Stimulated activated CD8-positive, alpha-beta memory T cell treated with anti-CD3 and anti-CD28 coated beads, Interleukin-7, amount 100 ng/mL, for 24 hours (primary cell): ENCODE measurements around the gene FAM180A.
"Not testable (repeated sequence)": the region's sequence is repeated elsewhere in the genome, so short reads cannot be mapped to it uniquely, and the experiment has no call there.

ENCODE experiments used
- DNase-seq: peaks from one replicate; pipeline ENCODE4 v3.0.0-alpha.2; 2020; ENCODE audit warnings: low read depth

Gene FAM180A

DNA sequence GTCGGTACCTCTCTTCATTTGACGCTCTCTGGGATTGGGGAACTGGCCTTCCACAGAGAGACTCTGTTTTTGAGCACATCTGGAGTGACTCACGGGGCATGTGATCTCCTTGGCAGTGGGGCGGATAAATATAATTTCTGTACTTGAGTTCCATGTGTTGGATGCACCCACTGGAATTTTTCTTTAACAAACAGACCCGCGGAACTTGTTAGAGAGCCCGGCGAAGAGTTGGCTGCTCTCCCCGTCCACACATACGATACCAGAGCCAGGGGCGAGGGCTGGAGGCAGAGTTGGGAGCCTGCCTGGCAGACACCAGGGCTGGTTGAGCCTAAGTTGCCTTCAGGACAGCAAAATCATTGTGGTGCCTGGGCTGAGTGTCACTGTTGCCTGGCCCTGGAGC lies at the start of gene FAM180A:
TSS of gene FAM180A (minus strand) at position 44 of the 400 bp plus-strand sequence. CDS start 233 bp downstream, outside the sequence.
- no peak for DNase-seq

DNA sequence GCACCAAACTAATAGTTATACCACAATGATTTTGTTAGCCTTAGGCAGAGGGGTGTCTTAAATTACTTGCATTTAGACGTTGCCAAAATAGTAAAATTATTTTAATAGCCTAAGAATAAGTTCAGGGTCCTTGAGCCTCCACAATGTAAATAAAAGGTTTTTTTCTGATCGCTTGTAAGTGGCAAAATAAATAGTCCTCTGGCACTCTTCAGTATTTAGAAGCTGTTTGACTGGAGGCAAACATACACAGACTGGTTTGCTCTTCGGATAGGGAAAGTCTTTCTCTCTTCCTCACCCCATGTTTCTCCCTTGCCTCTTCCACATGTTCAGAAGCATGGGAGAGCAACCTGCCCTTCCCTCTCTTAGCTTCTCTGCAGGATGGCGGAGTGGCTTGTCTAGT lies 49.5 kb upstream of the FAM180A start:
- no peak for DNase-seq

DNA sequence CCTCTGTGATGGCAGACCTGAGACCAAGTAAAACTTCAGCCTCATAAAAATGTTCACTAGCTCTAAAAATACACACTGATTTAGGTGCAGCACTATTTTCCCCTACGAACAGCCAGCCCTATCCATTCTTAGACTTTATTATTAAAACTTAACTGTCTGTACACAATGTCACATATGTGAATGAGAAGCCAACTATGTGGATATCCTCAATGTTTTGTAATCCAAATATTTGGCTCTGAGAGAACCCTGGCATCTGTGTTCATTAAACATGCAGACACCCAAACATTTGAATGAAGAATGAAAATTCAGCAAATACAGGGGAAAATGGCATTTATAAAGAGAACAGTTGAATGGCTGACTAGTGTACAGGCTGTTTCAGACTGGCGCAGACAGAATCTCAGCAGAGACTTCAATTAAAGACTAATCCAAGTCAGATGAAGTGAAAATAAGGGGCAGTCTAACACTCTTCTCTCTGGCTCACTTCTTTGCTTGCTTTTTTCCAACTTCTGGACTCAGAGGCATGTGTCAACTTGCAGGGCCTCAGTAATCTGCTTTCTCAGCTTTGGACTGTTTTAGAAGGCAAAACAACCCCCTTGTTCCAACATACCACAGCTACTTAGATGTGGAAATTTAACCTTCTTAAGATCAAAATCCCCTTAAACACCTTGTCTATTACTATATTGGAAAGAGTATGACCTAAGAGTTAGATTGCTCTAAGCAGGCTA lies 47.4 kb upstream of the FAM180A start:
- no peak for DNase-seq

- DNase-seq = no peak
These were observed 45.2 kb upstream of the FAM180A start for GRCh38 chr7:135793841-135794240.

DNA sequence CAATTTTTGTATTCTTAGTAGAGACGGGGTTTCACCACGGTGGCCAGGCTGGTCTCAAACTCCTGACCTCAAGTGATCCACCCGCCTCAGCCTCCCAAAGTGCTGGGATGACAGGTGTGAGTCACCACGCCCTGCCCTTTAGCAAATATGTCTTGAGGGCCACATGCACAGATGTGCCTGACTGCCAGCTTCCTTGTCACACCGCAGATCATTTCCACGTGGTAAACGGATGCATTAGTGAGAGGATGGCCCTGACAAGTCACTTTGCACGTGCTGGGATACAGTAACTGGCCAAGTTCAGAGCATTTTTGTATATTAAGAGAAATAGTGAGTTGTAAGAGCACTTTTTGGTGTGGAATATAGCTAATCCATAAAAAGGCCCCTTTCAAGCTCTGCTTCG lies 44.3 kb upstream of the FAM180A start:
- no peak for DNase-seq

DNA sequence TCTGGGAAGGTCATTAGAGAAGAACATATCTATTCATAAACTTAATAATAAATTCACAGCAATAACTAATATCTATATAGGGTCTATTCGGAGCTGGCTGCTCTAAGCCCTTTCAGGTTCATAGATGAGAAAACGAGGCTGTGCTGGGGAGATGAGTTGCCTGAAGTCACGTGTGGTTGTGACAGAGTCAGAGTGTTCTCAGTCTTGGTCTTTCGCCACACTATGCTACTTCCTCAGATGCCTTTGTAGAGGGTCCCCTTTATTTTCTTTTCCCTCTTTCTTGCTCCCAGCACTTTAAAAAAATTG lies 43.7 kb upstream of the FAM180A start:
- no peak for DNase-seq

DNA sequence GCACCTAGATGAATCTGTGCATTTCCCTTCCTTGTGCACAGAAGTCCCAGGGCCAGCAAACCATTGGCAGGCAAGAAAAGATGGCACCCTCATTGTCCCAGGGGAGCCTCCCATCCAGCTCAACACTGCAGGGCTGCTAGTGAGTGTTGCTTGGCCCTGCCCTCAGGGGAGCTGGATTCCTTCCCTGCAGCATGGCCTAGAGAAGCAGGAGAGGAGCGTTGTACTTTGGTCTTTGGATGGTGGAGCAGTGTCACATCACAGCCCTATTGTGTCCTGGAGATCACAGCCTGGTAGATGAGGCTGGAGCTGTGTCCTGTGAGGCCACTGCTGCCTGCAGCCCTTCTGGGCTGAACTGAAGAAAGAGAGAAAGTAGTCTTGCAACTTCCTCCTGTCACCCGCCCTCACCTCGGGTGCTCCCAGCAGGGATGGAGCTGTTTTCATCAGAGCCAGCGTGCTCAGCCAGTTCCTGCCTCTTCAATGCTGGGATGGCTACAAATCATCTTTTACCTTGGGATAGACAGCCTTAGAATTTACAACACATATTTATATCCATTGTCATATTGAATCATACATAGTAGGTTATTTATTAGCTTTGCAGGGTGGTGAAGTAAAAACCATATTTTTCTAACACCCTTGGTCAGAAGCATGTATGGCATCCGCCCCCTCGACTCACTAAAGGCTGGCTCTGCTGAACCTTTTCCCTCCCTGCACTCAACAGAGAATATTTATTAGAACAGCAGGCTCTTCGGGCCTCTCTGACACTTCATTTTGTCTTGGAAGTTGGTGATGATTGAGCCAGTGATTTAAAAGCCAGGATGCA lies 43.1 kb upstream of the FAM180A start:
- DNase-seq = no peak

- no peak for DNase-seq
These were observed 41.9 kb upstream of the FAM180A start for GRCh38 chr7:135790371-135790977.

DNA sequence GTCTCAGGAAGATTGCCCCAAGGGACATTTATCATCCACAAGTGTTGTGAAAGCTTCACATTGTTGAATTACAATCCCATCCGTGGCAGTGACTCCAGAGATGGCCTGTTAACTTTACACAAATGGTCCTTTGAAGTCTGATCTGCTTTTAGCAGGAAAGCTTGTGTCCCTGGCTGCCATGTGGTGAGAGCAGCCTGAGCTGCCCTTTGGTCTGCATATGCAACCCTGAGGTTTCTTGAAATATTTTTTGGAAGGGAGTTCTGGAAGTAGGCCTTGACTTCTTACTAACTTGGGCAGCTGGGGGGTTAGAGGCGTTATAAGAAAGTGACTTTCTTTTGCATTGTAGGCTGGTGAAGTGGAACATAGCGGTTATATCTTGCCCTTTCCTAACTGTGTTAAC lies 41.3 kb upstream of the FAM180A start:
- DNase-seq = no peak

DNA sequence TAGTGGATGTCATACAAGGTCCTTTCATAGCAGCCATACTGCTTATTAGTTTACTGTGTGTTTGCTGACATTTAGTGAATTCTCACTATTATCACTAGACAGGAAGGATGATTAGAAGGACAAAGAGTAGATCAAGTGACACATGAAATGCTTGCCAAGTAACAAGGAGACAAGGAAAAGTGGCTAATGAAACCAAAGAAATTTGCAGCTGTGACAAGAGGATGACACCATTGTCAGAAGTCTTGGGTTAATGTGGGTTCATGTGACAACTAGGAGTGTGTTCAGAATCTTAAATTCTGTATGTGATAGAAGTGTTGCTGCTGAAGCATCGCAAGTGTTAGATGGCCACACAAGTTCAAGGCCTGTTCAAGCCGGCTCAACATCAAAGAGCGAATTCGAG lies 40.8 kb upstream of the FAM180A start:
- no peak for DNase-seq

DNA sequence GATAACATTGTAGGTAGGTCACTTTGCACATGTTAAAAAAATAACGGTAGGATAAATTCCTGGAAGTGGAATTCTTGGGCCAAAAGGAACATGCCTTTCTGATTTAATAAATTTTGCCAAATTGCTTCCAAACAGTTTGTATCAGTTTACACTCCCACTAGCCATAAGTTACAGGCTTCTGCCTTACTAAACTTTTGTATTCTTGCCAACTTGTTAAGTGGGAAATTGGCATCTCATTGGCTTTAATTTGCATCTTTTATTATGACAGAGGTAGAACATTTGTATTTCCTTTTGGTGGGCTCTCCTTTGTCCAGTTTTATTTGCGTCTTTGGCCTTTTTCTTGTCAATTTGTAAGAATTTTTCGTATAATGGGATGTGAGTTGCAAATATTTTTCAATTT lies 38.3 kb upstream of the FAM180A start:
- no peak for DNase-seq

DNA sequence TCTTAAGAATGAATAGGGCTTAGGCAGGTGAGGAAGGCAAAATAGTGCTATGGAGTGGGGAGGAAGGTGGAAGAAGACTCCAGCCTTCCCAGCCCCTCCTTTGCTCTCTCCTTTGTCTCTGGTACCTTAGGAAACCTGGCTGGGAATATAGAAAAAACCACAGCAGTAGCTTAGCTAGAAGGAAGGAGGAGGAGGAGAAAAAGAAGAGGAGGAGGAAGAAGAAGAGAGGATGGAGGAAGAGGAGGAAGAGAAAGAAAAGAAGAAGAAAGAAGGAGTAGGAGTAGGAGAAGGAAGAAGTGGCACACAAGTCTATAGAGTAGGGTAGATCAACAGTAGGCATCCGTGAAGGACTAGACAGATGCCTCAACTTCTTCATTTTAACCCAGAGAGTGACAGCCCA lies 36.5 kb upstream of the FAM180A start:
- DNase-seq = no peak

DNA sequence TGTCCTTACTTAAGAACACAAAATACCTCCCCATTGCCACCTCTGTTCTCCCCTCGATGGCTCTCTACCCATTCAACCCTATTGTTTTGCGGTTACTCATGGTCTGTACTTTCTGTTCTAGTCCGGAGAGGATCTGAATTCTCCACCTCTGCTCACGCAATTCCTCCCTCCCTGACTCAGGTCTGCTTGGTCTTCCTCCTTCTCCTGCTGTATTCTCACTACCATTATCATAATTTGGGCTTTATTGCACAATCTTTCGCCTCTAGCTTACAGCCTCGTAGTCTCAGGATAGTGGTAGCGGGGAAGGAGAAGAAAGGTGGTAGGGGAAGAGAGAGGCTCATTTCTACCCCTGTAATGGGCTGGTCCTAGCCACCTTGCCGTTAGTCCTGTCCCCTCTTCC lies 35.4 kb upstream of the FAM180A start:
- DNase-seq = no peak

GRCh38 chr7:135782801-135783200 lies 34.2 kb upstream of the FAM180A start:
- no peak for DNase-seq

- no peak for DNase-seq
These were observed 33.8 kb upstream of the FAM180A start for GRCh38 chr7:135782377-135782776.

GRCh38 chr7:135777626-135778398 lies 29.2 kb upstream of the FAM180A start:
- no peak for DNase-seq

DNA sequence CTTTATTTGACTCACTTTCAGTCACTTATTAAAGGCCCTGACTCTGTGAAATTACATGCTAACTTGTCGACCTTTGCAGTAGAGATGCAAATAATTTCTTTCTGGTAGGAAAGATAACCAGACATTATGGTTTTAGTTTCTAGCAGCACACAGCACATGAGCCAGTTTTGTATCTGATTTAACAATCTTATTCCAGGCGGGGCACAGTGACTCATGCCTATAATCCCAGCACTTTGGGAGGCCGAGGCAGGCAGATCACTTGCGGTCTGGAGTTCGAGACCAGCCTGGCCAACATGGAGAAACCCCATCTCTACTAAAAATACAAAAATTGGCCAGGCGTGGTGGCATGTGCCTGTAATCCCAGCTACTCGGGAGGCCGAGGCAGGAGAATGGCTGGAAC lies 27.3 kb upstream of the FAM180A start:
- DNase-seq = not testable (repeated sequence)

GRCh38 chr7:135775230-135775629 lies 26.6 kb upstream of the FAM180A start:
- DNase-seq = no peak

GRCh38 chr7:135774284-135774683 lies 25.7 kb upstream of the FAM180A start:
- DNase-seq = no peak

GRCh38 chr7:135773464-135773863 lies 24.9 kb upstream of the FAM180A start:
- DNase-seq = no peak

GRCh38 chr7:135772639-135773222 lies 24.1 kb upstream of the FAM180A start:
- no peak for DNase-seq
